Measurements from ENCODE around the gene SERPINA5.

SERPINA5 gene

GRCh38 chr14:94581127-94581999, at the start of gene SERPINA5:
SERPINA5 (plus strand) TSS chr14:94581426; CDS start chr14:94587363, 5,937 bp downstream.
- Histone ChIP-seq H3K36me3 (ENCODE audit: insufficient read depth, low read depth, low read length) (no peaks in the 10 kb centered on the region), H3K4me3 (ENCODE audit: low read length) (peak within 1 kb of the TSS; percentile 50), H3K27me3 (ENCODE audit: insufficient read depth, low read length) (peaks cover 9% of the 10 kb centered on the region), H3K27ac (ENCODE audit: low read length) (no peak within 1 kb of the TSS), H3K9ac (ENCODE audit: low read depth, low read length) (no peak within 1 kb of the TSS), H3K4me1 (ENCODE audit: insufficient read depth, low read length) (peaks cover 5% of the 10 kb centered on the region; the same call in 1 of the 2 replicates), H3K9me3 (ENCODE audit: insufficient read depth, low read depth, low read length) (peaks cover 8% of the 10 kb centered on the region; the same call in 1 of the 2 replicates)

GRCh38 chr14:94532447-94532846, 48.8 kb upstream of the SERPINA5 start:
- H3K9ac ChIP-seq (ENCODE audit: low read depth, low read length): no peak overlapping the region
- no peak overlapping the region for H3K27ac ChIP-seq (ENCODE audit: low read length)
- no peaks in the 10 kb centered on the region for H3K36me3 ChIP-seq (ENCODE audit: insufficient read depth, low read depth, low read length)
- no peaks in the 10 kb centered on the region for H3K9me3 ChIP-seq (ENCODE audit: insufficient read depth, low read depth, low read length)
- H3K4me3 ChIP-seq (ENCODE audit: low read length): no peak overlapping the region
- no peaks in the 10 kb centered on the region for H3K27me3 ChIP-seq (ENCODE audit: insufficient read depth, low read length)
- no peaks in the 10 kb centered on the region for H3K4me1 ChIP-seq (ENCODE audit: insufficient read depth, low read length)

- Histone ChIP-seq H3K9me3 (ENCODE audit: insufficient read depth, low read depth, low read length) (no peaks in the 10 kb centered on the region), H3K27ac (ENCODE audit: low read length) (no peak overlapping the region), H3K27me3 (ENCODE audit: insufficient read depth, low read length) (no peaks in the 10 kb centered on the region), H3K9ac (ENCODE audit: low read depth, low read length) (no peak overlapping the region), H3K36me3 (ENCODE audit: insufficient read depth, low read depth, low read length) (no peaks in the 10 kb centered on the region), H3K4me1 (ENCODE audit: insufficient read depth, low read length) (no peaks in the 10 kb centered on the region), H3K4me3 (ENCODE audit: low read length) (no peak overlapping the region)
Measured at GRCh38 chr14:94535506-94535905, 45.7 kb upstream of the SERPINA5 start.

DNA sequence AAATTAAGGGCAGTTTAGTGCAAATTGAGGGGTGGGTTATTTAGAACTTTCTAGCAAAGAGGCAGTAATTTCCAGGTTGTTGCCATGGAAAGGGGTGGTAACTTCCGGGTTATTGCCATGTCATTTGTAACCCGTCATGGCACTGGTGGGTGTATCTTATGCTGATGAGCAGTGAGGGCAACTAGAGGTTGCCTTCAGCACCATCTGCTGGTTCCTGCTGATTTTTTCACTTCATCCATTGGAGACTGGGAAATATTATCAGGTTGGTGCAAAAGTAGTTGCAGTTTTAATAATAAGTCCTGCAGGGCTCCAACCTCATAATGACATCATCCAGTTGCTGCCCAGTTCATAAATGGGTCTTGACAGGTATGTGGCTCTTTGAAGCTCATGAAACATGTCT, 44.4 kb upstream of the SERPINA5 start:
- Histone ChIP-seq H3K36me3 (ENCODE audit: insufficient read depth, low read depth, low read length) (no peaks in the 10 kb centered on the region), H3K9ac (ENCODE audit: low read depth, low read length) (no peak overlapping the region), H3K27ac (ENCODE audit: low read length) (no peak overlapping the region), H3K9me3 (ENCODE audit: insufficient read depth, low read depth, low read length) (no peaks in the 10 kb centered on the region), H3K27me3 (ENCODE audit: insufficient read depth, low read length) (no peaks in the 10 kb centered on the region), H3K4me3 (ENCODE audit: low read length) (no peak overlapping the region), H3K4me1 (ENCODE audit: insufficient read depth, low read length) (no peaks in the 10 kb centered on the region)

- H3K4me3 ChIP-seq (ENCODE audit: low read length): no peak overlapping the region
- H3K27ac ChIP-seq (ENCODE audit: low read length): no peak overlapping the region
- no peak overlapping the region for H3K9ac ChIP-seq (ENCODE audit: low read depth, low read length)
- no peaks in the 10 kb centered on the region for H3K36me3 ChIP-seq (ENCODE audit: insufficient read depth, low read depth, low read length)
- H3K9me3 ChIP-seq (ENCODE audit: insufficient read depth, low read depth, low read length): no peaks in the 10 kb centered on the region
- no peaks in the 10 kb centered on the region for H3K27me3 ChIP-seq (ENCODE audit: insufficient read depth, low read length)
- no peaks in the 10 kb centered on the region for H3K4me1 ChIP-seq (ENCODE audit: insufficient read depth, low read length)
Measured at GRCh38 chr14:94538070-94538740, 43.0 kb upstream of the SERPINA5 start.

GRCh38 chr14:94539181-94539580, 42.0 kb upstream of the SERPINA5 start:
- H3K4me1 ChIP-seq (ENCODE audit: insufficient read depth, low read length): 0 out of 2 replicates have a peak, but pooled peaks cover 5% of the 10 kb centered on the region
- H3K27me3 ChIP-seq (ENCODE audit: insufficient read depth, low read length): no peaks in the 10 kb centered on the region
- no peak overlapping the region for H3K4me3 ChIP-seq (ENCODE audit: low read length)
- H3K9ac ChIP-seq (ENCODE audit: low read depth, low read length): no peak overlapping the region
- no peaks in the 10 kb centered on the region for H3K9me3 ChIP-seq (ENCODE audit: insufficient read depth, low read depth, low read length)
- H3K36me3 ChIP-seq (ENCODE audit: insufficient read depth, low read depth, low read length): no peaks in the 10 kb centered on the region
- H3K27ac ChIP-seq (ENCODE audit: low read length): no peak overlapping the region

DNA sequence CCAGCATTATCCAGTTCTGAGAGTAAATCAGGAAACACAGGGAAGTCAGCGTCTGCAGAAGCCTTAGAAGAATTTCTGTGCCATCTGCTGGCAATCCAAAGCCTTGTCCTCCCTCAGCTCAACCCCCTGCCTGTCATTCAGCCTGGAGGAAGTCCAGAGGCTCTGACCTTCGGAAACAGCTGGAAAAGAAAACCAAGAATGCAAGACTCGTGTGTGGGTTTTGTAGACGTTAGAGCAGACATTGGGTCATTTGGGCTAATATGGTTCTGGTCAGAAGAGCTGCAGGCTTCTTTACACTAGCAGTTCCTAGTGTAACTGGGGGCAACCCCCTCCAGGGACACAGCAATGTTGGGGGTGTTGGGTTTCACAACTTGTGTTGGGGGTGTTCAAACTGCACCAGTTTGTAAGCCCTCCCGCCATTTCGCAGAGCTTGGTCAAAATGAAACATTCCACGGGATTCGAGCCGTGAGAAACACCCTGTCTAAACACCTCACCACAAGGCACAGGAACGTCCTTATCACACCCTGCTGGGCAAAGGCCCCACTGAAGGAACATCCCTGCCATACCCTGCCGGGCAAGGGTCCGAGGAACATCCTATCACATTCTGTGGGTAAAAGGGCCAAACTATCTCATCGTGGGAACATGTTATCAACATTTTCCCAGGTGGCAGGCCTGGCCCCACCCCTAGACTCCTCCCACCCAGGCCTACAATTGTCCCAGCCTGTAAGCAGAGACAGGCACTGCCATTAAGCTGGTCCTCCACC, 41.0 kb upstream of the SERPINA5 start:
- Histone ChIP-seq H3K27me3 (ENCODE audit: insufficient read depth, low read length) (no peaks in the 10 kb centered on the region), H3K36me3 (ENCODE audit: insufficient read depth, low read depth, low read length) (no peaks in the 10 kb centered on the region), H3K9me3 (ENCODE audit: insufficient read depth, low read depth, low read length) (no peaks in the 10 kb centered on the region), H3K27ac (ENCODE audit: low read length) (no peak overlapping the region), H3K9ac (ENCODE audit: low read depth, low read length) (no peak overlapping the region), H3K4me1 (ENCODE audit: insufficient read depth, low read length) (peaks cover 5% of the 10 kb centered on the region; the same call in 1 of the 2 replicates), H3K4me3 (ENCODE audit: low read length) (no peak overlapping the region)

DNA sequence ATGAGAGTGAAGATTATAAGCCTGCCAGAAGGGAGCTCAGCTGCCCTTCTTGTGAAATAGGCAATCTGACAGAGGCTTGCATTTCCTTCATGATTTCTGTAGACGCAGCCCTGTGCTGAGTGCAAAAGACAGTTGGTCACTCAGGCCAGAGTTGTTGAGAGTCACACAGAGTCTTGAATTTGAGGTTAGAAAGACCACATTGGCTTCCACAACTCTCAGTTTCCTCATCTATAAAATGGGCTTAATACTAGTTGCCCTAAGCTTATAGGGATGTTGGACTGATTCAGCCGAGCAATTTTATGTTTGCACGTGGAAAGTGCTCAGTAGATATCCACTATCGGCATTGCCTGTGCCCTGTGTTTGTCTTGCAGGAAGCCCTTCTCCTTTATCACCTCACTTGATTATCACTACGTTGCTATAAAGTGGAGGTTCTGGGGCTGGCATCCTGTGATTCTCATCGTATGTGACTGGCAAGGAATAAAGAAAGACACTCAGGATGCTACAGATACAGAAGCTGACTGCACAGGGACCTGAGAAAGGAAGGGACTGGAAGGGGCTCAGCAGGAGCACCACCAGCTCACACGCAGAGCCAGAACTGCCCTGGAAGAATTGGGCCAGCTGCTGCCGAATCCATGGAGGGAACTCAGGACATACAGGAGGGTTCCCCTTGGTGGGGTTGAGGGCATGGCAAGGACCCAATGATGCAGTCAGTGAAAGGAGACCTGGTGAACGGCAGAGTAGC, 39.8 kb upstream of the SERPINA5 start:
- no peaks in the 10 kb centered on the region for H3K36me3 ChIP-seq (ENCODE audit: insufficient read depth, low read depth, low read length)
- no peaks in the 10 kb centered on the region for H3K27me3 ChIP-seq (ENCODE audit: insufficient read depth, low read length)
- H3K9me3 ChIP-seq (ENCODE audit: insufficient read depth, low read depth, low read length): no peaks in the 10 kb centered on the region
- no peak overlapping the region for H3K27ac ChIP-seq (ENCODE audit: low read length)
- H3K4me3 ChIP-seq (ENCODE audit: low read length): no peak overlapping the region
- H3K9ac ChIP-seq (ENCODE audit: low read depth, low read length): no peak overlapping the region
- peaks cover 5% of the 10 kb centered on the region; the same call in 1 of the 2 replicates for H3K4me1 ChIP-seq (ENCODE audit: insufficient read depth, low read length)

DNA sequence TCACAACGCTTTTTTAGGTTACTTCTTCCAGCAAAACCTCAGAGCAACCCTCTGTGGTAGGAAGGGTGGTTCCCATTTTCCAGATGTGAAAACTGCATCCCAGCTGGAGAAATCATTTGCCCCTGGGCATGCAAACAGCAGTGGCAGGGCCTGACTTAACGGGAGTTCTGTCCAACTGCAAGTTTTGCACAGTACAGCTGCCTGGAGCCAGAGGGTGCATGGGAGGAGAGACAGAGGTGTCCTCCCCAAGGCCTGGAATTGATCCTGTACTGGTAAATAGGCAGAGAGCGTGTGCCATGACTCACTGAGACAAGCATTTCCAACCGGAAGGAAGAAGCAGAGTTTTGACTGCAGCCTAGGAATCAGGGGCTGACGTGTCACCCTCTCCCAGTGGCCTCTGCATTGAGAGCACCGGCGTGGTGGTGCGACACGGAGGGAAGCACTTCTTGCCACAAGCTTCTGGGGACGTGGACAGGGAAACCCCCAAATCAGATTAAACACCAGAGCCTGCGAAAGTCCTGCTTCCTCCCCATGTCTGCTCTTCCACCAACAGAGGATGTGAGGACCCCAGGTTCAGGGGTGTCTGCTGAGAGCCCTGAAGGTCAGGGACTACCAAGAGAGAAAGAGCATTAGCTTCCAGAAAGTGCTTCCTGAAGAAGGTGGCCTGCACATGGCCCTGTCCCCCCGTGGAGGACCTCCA, 39.0 kb upstream of the SERPINA5 start:
- H3K36me3 ChIP-seq (ENCODE audit: insufficient read depth, low read depth, low read length): no peaks in the 10 kb centered on the region
- no peaks in the 10 kb centered on the region for H3K9me3 ChIP-seq (ENCODE audit: insufficient read depth, low read depth, low read length)
- H3K4me1 ChIP-seq (ENCODE audit: insufficient read depth, low read length): peaks cover 5% of the 10 kb centered on the region; the same call in 1 of the 2 replicates
- no peak overlapping the region for H3K27ac ChIP-seq (ENCODE audit: low read length)
- H3K9ac ChIP-seq (ENCODE audit: low read depth, low read length): no peak overlapping the region
- no peaks in the 10 kb centered on the region for H3K27me3 ChIP-seq (ENCODE audit: insufficient read depth, low read length)
- no peak overlapping the region for H3K4me3 ChIP-seq (ENCODE audit: low read length)

DNA sequence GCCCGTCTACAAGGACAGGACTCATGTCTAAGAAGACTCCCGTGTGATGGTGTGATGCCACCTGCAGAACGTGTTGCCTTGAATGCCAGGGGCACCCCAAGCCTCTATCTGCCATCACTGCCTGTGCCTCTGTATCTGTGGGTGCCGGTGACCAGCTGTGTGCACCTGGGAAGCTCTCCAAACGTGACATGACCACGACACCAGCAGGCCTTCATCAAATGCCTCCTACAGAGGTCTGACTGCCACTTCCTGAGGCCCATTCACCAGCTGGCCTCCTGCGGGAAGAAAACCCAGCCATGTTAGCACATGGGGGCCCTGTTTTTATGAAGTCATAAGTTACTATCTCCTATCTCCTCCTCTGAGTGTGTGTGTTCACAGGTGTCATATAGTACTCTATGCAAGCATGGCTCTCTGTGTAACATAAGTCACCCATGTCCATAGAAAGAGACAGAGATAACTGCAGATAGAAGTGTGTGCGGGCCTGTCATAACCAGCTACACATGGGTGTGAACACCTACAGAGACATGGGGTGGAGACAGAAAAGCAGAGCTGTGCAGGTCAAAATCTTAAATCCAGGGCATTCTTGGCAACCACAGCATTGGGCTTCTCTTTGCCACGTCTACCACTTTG, 38.3 kb upstream of the SERPINA5 start:
- Histone ChIP-seq H3K36me3 (ENCODE audit: insufficient read depth, low read depth, low read length) (no peaks in the 10 kb centered on the region), H3K4me1 (ENCODE audit: insufficient read depth, low read length) (peaks cover 5% of the 10 kb centered on the region; the same call in 1 of the 2 replicates), H3K9me3 (ENCODE audit: insufficient read depth, low read depth, low read length) (no peaks in the 10 kb centered on the region), H3K9ac (ENCODE audit: low read depth, low read length) (no peak overlapping the region), H3K27ac (ENCODE audit: low read length) (no peak overlapping the region), H3K27me3 (ENCODE audit: insufficient read depth, low read length) (no peaks in the 10 kb centered on the region), H3K4me3 (ENCODE audit: low read length) (no peak overlapping the region)
